ENCODE data around the gene CCR5.

Gene CCR5

DNA sequence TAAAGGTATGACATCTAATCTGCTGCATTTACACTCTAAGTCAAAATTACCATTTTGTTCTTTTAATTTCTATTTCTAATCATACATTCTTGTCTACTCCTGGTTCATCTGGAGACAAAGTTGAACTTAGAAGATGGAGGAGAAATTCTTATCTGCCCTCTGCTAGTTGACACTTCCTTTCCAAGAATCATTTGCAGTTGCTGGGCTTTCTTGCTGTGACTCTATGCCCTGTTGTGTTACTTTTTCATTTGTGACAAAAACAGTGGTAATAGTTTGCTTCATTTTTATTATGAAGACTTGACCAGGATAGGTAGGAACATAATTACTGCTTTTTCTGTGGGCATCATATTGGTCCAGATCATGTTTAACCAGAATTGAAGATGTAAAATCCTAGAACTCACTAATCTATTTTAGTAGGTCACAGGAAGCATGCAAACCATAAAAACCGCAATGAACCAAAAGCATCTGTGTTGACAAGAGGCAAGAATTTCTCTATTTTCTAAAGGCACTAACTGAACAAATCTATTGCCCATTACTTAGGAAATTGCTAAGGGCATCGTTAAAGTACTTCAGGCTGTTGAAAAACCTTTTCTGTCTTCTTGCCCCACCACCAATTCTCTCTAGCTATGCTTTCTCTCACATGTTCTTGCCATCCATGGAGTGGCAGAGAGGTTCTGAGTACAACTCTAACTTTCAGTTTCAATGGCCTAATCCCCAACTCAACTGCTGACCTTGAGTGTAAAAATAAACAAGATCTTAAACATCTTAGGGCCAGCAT, 21.1 kb upstream of the CCR5 start:
- Mint-ChIP-seq H3K36me3 (ENCODE audit: low read depth) (no peaks in the 10 kb centered on the region), H3K4me3 (no peak overlapping the region), H3K4me1 (no peaks in the 10 kb centered on the region), H3K27me3 (ENCODE audit: low read depth) (peaks cover 55% of the 10 kb centered on the region), H3K27ac (no peak overlapping the region), H3K9me3 (peaks cover 3% of the 10 kb centered on the region)
- TF ChIP-seq, protein P1, sequence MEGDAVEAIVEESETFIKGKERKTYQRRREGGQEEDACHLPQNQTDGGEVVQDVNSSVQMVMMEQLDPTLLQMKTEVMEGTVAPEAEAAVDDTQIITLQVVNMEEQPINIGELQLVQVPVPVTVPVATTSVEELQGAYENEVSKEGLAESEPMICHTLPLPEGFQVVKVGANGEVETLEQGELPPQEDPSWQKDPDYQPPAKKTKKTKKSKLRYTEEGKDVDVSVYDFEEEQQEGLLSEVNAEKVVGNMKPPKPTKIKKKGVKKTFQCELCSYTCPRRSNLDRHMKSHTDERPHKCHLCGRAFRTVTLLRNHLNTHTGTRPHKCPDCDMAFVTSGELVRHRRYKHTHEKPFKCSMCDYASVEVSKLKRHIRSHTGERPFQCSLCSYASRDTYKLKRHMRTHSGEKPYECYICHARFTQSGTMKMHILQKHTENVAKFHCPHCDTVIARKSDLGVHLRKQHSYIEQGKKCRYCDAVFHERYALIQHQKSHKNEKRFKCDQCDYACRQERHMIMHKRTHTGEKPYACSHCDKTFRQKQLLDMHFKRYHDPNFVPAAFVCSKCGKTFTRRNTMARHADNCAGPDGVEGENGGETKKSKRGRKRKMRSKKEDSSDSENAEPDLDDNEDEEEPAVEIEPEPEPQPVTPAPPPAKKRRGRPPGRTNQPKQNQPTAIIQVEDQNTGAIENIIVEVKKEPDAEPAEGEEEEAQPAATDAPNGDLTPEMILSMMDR (IDR thresholded peaks at IDR 0.05; ENCODE audit: unreplicated experiment in 3 of 3), result no peak

DNA sequence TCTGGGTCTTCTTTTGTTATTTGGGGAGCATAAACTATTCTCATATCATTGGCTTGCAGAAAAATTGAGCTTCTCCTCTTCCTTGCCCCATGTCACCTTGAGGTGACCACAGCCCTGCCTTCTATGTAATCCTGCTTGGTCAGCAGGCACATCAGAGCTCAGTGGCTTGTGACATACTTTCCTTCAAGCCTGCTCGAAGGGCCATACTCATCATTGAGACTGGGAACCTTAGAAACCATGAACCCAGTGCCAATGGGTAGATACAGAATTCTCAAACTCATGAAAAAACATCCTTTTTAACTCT, 20.5 kb upstream of the CCR5 start:
- TF ChIP-seq, protein P1 (IDR thresholded peaks at IDR 0.05; ENCODE audit: unreplicated experiment in 3 of 3), result no peak
- H3K27me3 Mint-ChIP-seq (ENCODE audit: low read depth), result peaks cover 60% of the 10 kb centered on the region
- H3K4me1 Mint-ChIP-seq, result no peaks in the 10 kb centered on the region
- no peak overlapping the region for H3K4me3 Mint-ChIP-seq
- no peak overlapping the region for H3K27ac Mint-ChIP-seq
- H3K36me3 Mint-ChIP-seq (ENCODE audit: low read depth), result no peaks in the 10 kb centered on the region
- peaks cover 3% of the 10 kb centered on the region for H3K9me3 Mint-ChIP-seq

DNA sequence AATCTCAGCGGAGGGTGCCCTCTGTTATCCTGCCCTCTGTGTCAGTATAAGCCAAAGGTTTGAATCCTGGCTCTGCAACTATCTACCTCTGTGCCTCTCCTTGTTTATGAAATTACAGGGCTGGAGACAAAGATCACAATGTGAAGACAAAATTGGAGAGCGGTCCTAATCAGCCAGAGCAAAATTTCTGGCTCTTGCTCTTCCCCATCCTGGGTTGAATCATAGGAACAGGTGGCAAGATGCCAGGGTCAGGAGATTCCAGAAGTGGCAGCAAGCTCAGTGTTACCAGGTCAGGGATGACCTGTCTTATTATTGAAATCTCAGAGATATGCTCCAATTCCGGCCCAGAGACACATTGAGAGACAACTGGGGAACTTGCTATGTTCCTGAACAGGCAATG, 19.1 kb upstream of the CCR5 start:
- Mint-ChIP-seq H3K4me3 (no peak overlapping the region), H3K36me3 (ENCODE audit: low read depth) (no peaks in the 10 kb centered on the region), H3K27ac (no peak overlapping the region), H3K27me3 (ENCODE audit: low read depth) (peaks cover 62% of the 10 kb centered on the region), H3K9me3 (peaks cover 3% of the 10 kb centered on the region), H3K4me1 (no peaks in the 10 kb centered on the region)
- TF ChIP-seq, protein P1 (IDR thresholded peaks at IDR 0.05; ENCODE audit: unreplicated experiment in 3 of 3), result no peak

DNA sequence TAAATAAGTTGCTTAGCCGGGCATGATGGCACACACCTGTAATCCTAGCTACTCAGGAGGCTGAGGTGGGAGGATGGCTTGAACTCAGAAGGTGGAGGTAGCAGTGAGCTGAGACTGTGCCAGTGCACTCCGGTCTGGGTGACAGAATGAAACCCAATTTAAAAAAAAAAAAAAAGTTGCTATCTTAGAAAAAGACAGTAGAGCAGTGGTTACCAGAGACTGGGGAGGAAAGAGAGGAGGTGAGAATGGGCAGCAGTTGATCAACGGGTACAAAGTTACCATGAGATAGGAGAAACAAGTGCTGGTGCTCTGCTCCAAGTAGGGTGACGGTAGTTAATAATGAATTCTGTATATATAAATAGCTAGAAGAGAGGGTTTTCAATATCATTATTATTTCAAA, 17.7 kb upstream of the CCR5 start:
- H3K9me3 Mint-ChIP-seq, result peaks cover 3% of the 10 kb centered on the region
- no peak overlapping the region for H3K4me3 Mint-ChIP-seq
- no peaks in the 10 kb centered on the region for H3K36me3 Mint-ChIP-seq (ENCODE audit: low read depth)
- no peak overlapping the region for H3K27ac Mint-ChIP-seq
- H3K27me3 Mint-ChIP-seq (ENCODE audit: low read depth), result peaks cover 69% of the 10 kb centered on the region
- TF ChIP-seq, protein P1 (IDR thresholded peaks at IDR 0.05; ENCODE audit: unreplicated experiment in 3 of 3), result no peak
- H3K4me1 Mint-ChIP-seq, result no peaks in the 10 kb centered on the region

DNA sequence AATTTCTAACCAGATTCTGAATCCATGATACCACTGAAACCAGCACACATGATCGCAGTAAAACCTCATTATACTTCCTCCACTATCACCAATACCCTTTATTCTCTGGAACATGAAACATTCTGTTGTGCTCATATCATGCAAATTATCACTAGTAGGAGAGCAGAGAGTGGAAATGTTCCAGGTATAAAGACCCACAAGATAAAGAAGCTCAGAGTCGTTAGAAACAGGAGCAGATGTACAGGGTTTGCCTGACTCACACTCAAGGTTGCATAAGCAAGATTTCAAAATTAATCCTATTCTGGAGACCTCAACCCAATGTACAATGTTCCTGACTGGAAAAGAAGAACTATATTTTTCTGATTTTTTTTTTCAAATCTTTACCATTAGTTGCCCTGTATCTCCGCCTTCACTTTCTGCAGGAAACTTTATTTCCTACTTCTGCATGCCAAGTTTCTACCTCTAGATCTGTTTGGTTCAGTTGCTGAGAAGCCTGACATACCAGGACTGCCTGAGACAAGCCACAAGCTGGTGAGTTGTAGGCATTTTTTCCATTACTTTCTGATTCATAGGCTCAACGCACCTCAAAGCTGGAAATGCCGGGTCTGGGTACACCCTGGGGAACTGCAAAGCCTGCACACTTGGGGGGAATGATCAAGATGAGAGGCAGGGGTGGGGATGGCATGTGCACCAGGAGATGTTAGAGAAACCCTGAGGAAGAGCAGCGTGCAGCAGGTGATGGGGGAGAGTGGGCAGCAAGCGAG, 16.9 kb upstream of the CCR5 start, which contains the start of gene CCR2:
TSS of gene CCR2 (plus strand) at position 465 of the 764 bp plus-strand sequence. CDS start 3,417 bp downstream, outside the sequence.
- Mint-ChIP-seq H3K36me3 (ENCODE audit: low read depth) (no peaks in the 10 kb centered on the region), H3K4me1 (no peaks in the 10 kb centered on the region), H3K27me3 (ENCODE audit: low read depth) (peaks cover 73% of the 10 kb centered on the region), H3K27ac (no peak within 1 kb of the TSS), H3K4me3 (no peak within 1 kb of the TSS), H3K9me3 (no peaks in the 10 kb centered on the region)
- TF ChIP-seq, protein P1 (IDR thresholded peaks at IDR 0.05; ENCODE audit: unreplicated experiment in 3 of 3), result no peak
